NCI-H1417 (cell line): ENCODE measurements around the gene LSM11.
A peak's percentile ranks its signal among the peaks of the same experiment; 100 is the strongest.

ENCODE experiments used
- DNase-seq, 3 experiments: peaks; one replicate each; lab custom pipeline; 2025; lab: John Stamatoyannopoulos, UW

Gene LSM11

DNA sequence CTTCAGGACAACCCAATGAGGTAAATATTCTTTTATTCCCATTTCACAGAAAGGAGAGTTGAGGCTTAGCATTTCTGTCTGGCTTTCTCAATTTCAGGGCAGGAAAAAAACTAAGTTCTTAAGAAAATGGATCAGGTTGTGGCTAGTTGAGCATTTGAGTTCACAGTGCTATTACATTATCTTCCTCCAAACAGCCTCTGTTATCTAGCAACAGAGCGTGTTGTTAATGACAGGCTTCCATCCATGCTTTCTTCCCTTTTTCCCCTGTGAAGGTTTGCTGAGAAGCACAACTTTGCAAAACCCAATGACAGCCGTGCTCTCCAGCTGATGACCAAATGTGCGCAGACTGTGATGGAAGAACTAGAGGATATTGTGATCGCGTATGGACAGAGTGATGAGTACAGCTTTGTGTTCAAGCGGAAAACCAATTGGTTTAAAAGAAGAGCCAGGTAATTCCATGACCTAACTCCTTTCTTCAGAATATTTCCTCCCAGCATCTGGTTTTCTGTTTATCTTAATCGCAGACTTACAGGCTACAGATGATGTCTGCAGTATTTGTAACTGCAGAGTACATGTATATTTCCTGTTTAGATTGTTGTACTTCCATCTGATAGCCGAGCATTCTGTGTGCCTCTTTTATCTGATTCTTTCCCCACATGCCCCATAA lies 10.8 kb upstream of the LSM11 start:
- DNase-seq = no peak

DNA sequence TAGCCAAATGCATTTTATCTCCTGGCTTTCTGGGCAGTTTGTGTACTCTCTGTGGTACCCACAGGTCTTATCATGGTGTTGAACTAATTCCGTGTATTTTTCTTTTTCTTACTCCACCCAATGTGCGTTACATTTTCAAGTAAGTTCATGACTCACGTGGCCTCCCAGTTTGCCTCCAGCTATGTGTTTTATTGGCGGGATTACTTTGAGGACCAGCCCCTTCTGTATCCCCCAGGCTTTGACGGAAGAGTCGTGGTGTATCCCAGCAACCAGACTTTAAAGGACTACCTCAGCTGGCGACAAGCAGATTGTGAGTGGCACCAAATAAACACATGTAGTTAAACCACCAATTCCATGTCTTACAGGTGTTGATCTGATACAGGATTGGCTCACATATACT lies 9.1 kb upstream of the LSM11 start:
- peak in 2 of 3 experiments; percentile 23 to 74 for DNase-seq

DNA sequence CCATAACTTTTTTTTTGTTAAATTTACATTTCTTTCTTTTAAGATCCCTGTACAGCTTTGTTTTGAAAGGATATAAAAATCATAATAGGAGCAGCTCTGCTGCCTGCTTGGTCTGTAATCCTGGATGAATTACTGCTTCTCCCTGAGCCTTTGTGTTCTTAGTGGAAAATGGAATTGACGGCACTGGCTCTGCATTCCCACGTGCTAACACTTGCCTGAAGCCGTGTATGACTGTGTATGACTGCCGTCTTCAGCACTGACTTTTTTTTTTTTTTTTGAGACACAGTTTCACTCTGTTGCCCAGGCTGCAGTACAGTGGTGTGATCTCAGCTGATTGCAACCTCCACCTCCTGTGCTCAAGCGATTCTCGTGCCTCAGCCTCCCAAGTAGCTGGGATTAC lies 7.5 kb upstream of the LSM11 start:
- DNase-seq = no peak

DNA sequence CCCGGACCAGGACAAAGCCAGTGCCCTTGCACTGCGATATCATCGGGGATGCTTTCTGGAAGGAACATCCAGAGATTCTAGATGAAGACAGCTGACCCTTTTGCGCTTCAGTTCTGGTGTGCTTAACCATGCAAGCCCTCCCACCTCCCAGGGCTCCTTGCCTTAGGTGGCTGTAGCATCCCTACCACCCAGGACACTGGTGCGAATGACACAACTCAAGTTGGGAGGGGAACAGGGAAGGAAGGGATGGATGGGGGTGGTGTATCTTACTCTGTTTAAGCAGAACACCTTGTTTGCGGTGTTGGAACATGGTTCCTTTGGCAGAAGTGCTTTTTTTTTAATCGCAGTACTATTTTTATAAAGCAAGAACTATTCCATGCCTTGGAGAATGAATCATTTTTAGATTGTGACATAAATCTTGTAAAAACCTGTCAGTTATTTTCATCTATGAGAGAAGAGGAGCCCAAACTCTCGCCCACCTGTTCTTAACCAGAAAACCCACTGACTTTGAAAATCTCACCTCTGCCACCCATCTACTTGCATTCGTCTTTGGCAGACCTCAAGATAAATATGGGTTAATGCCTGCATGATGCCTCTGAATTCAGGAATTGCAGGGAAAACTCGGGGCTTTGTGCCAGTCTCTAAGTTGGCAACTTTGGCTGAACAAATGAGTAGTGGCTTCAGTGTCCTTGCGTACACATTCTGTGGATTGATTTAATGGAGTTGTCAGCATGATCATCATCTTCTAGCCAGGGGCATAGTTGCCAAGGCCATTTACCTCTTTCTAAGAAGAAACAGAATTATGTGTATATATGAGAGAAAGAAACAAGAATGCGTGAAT lies 3.9 kb upstream of the LSM11 start:
- DNase-seq = no peak

- peak in 1 of 3 experiments; percentile 13 for DNase-seq
Observed at GRCh38 chr5:157740229-157740610, 3.3 kb upstream of the LSM11 start.

GRCh38 chr5:157741131-157741530 lies 2.4 kb upstream of the LSM11 start:
- no peak for DNase-seq

DNA sequence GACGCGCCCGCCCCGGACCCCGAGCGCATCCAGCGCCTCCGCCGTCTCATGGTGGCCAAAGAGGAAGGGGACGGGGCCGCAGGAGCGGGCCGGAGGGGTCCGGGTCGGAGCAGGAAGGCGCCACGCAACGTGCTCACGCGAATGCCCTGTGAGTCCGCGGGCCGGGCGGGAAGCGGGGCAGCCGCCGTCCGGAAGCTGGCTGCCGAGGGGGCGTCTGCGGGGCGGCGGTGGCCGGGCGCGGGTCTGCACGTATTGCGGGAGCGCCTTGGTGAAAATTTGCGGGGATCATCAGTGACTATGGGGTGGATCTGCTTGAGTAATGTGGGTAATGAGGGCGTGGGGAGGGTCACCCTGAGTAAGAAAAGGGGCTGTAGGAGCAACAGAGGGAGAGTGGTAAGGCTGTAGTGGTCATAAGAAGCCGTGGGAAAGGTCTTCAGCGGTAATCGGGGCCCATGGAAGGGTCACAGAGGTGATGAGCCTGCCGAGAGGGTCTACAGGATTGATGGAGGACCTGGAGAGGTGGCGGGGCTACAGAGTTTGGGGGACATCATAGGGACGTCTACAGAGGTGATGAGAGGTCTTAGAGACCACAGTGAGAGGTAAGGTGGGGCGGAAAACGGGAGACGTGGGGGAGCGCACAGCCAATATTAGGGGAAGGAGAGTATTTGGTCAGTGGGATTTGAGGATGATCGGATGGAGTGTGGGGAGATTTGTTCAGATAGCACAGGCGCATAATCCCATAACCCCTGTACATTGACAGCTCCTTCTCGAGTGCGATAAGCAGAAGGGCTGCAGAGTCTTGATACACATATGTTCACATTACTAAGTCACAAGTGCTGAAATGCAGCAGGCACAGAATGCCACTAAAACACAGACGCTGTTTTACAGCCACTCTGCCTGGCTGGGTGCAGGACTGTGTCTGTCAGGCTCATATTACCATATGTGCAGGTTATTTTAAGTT lies 819 bp downstream of the LSM11 start:
- peak in 2 of 3 experiments; percentile 21 to 47 for DNase-seq

- no peak for DNase-seq
Observed at GRCh38 chr5:157745041-157745456, 1.5 kb downstream of the LSM11 start.

- DNase-seq = peak in 2 of 3 experiments; percentile 20 to 73
Observed at GRCh38 chr5:157747173-157747740, 3.7 kb downstream of the LSM11 start.

DNA sequence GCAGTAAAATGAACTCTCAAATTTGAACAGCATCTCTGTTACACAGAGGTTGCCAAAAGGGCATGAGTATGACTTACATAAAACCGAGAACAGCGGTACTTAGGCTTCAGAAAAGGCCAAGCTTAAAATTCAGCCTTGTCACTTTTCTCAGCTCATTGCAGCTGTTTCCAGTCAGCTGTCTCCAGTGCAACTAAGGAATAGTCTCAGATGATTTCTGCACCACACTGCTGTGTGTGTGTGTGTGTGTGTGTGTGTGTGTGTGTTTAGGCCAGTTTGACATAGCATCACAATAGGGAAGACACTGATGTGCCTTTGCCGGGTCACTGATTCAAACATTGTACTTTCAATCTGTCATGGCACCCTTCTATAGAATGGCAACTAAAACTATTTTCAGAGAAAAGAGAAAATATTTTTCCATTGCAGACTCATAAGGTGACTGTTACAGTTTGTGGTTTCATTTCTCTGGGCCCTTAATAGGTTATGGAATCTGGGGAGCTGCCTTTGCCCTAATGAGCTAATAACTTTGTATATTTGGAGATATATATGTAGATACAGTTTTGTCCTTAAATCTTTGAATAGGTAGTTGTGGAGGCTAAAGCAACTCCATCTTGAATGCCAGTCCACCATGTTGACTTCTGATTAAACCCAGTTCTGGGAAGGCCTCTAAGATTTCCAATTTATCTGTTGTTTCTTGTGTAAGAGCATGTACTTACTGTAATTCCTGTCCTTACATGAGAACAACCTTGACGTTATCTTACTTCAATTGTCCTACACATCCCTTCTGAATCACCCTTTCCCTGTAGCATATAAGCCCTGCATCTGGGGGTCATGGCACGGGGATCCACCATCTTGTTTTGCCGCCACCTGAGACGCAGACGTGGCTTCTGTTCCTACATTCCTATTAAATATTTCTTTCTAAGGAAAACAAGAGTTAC lies 4.5 kb downstream of the LSM11 start:
- peak in 1 of 3 experiments; percentile 14 for DNase-seq

DNA sequence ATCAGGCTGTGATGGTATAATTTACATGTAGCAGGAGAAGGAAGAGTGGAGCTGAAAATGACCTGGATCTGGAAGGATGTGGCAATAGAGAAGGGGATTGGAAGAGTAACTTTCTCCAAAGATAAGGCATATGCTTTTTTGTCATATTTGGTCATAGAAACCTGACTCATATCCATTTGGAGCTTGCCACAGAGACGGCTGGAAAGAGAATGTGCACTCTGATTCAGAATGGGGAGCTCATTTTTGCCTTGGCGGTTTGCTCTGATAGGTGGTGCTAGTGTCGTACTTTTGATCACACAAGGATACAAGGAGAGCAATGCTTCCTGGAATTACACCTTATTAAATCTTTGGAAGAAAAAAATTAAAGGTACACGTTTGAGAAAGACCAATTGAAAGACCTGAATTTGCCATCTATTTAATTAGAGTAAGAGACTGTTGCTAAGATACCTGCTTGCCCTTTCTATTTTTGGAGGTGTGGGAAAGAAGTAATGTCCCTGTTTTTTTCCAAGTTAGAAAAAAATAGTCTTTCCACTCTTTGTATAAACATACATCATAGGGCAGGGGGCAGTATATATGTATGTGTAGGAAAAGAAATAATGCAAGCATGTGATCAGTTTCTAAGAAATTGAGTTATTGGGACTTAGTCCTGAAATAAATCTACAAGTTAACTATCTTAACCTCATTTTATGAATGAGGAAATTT lies 5.4 kb downstream of the LSM11 start:
- no peak for DNase-seq

DNA sequence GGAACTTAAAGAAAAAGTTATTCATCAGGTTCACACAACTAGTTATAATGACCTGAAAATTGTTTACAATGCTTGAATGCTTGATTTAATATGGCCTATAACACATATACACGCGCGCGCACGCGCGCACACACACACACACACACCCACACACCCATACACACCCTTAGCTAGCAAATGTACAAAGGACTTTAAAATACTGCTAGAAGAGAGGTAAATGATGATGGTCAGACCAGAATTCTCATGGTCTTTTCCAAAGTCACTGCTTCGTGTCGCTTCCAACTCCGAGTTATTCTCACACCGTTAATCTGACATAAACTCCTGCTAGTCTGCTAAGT lies 5.9 kb downstream of the LSM11 start:
- no peak for DNase-seq

GRCh38 chr5:157750320-157750719 lies 6.8 kb downstream of the LSM11 start:
- DNase-seq = no peak

- DNase-seq = no peak
Observed at GRCh38 chr5:157756122-157756521, 12.6 kb downstream of the LSM11 start.

GRCh38 chr5:157758706-157759105 lies 15.2 kb downstream of the LSM11 start:
- DNase-seq = no peak

DNA sequence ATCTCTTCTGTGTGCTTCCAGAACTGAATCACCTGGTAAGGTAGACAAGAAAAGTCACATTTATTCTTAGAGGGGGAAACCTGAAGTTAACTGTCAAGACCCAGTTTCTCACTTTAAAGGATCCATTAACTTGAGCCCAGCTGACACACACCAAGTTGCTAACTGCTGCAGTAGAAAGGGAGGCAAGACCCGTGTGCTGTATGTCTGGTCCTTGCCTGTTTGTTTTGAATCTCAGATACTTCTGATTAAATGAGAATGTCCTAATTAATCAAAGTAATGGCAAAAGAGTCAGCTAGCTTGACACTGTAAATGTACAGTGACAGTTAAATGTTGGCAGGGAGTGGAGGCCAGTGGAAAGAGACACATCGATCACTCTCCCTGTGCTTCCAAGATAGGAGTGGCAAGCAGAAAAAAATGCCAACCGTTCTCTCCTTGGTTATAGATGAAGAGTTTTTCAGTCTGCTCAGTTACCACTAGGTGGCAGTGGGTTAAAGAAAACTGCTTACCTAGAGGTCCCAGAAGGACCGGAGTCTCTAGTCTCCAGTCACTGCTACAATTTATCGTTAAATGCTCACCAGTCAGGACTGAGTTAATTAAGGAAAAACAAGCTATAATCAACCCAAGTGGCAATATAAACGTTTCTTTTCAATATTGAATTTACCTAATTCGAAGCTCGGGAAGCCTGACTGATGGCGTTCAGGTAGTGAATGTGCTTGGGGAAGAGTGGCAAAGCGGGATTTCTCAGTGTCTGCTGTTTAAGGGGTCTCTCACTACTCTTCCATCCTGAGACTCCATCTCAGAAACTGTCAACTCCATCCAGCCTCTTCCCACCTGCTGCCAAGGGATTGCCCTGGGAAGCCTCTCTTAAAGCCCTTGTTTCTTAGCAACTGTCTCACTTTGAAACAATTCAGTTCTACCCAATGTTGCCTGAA lies 18.4 kb downstream of the LSM11 start:
- DNase-seq = peak; percentile 13 to 84 (median 75)

DNA sequence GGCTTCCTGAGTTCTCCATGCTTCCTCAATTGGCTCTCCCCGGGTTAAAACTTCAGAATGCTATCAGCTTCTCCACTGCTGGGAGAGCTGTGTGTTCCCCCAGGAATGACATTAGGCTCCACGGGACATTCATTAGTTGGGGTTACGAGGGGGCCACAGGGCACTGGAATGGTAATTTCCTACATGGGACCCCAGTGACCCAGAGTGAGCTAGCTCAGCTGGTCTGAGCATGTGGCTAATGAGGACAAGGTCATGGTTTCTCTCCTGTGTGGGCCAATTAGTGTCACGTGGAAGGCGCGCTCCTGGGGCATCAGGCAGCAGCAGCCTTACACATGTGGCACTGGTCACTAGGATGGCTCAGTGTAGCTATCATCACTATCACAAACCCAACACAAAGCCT lies 21.0 kb downstream of the LSM11 start:
- no peak for DNase-seq

- DNase-seq = peak in 1 of 3 experiments; percentile 82
Observed at GRCh38 chr5:157766442-157766841, 22.9 kb downstream of the LSM11 start.

DNA sequence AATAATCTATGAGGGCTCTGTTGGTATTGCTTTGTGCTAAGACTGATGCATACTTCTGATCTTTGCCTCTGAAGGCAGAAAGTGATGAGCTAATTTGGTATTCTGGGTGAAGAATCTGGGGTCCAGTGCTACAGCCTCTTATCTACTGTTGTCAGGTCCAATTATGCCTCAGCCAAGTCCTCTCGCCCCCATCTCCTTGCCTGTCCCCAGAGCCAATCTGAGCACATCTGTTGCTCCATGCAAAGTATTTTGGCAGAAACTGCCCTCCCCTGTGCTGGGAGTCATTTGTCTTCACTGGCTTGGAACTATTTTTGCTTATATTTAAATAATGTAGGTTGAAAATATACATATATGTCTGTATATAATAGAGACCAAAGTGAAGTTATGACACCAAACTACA lies 23.4 kb downstream of the LSM11 start:
- DNase-seq = no peak
